Fibroblast of lung (primary cell): ENCODE measurements around the gene EIF3K. TPM values are rescaled to one million over a fixed set of nuclear protein-coding genes. Genes with fewer than 3 reads are reported as not detected.
"Not testable (repeated sequence)": the region's sequence is repeated elsewhere in the genome, so short reads cannot be mapped to it uniquely, and the experiment has no call there.

Experiments
- DNase-seq, 2 donors: peaks; one replicate each; pipeline versions ENCODE4 v3.0.0 to v3.0.0-alpha.2; 2010; ENCODE audit warnings: low read depth in 2 of 2
- H2AFZ ChIP-seq: 2 replicates; pipeline ENCODE4 v1.5.1; 2012; ENCODE audit warnings: low read length, control low read depth, inconsistent platforms
- H3K27ac ChIP-seq: 2 replicates; pipeline ENCODE4 v1.5.1; 2011; ENCODE audit warnings: low read length, control low read depth; ENCODE audit not compliant: insufficient read depth
- H3K27me3 ChIP-seq: 2 replicates; pipeline ENCODE4 v1.5.1; 2011; ENCODE audit warnings: mild to moderate bottlenecking, low read length; ENCODE audit not compliant: control insufficient read depth, insufficient read depth
- H3K36me3 ChIP-seq: 2 replicates; pipeline ENCODE4 v1.5.1; 2011; ENCODE audit warnings: low read length; ENCODE audit not compliant: control insufficient read depth, insufficient read depth
- H3K4me1 ChIP-seq: 2 replicates; pipeline ENCODE4 v1.5.1; 2011; ENCODE audit warnings: low read length; ENCODE audit not compliant: control insufficient read depth, insufficient read depth; ENCODE audit errors: extremely low read depth
- H3K4me2 ChIP-seq: 2 replicates; pipeline ENCODE4 v1.5.1; 2011; ENCODE audit warnings: low read length, control low read depth; ENCODE audit not compliant: insufficient read depth; ENCODE audit errors: extremely low read depth
- H3K4me3 ChIP-seq, 4 experiments: fragments of 200-600 bp in 1 of 4; sonication (generic) in 1 of 4; replicated peaks in 1 of 4; 2 replicates each; pipeline ENCODE4 v1.5.1; 2011 to 2016; ENCODE audit warnings: low read length in 4 of 4, low read depth in 3 of 4, mild to moderate bottlenecking in 3 of 4, control low read depth in 2 of 4, inconsistent platforms in 1 of 4, mixed read lengths in 1 of 4; ENCODE audit not compliant: insufficient read depth in 1 of 4; ENCODE audit errors: control extremely low read depth in 1 of 4
- H3K79me2 ChIP-seq: 2 replicates; pipeline ENCODE4 v1.5.1; 2012; ENCODE audit warnings: mild to moderate bottlenecking, low read length, inconsistent platforms; ENCODE audit not compliant: control insufficient read depth, insufficient read depth
- H3K9ac ChIP-seq: 2 replicates; pipeline ENCODE4 v1.5.1; 2011; ENCODE audit warnings: mild to moderate bottlenecking, low read length, control low read depth; ENCODE audit not compliant: insufficient read depth
- H3K9me3 ChIP-seq: 2 replicates; pipeline ENCODE4 v1.5.1; 2012; ENCODE audit warnings: low read depth, low read length; ENCODE audit not compliant: control insufficient read depth, insufficient read depth
- H4K20me1 ChIP-seq: 2 replicates; pipeline ENCODE4 v1.5.1; 2011; ENCODE audit warnings: low read length; ENCODE audit not compliant: control insufficient read depth, insufficient read depth; ENCODE audit errors: extremely low read depth
- CTCF ChIP-seq, 2 donors: IDR thresholded peaks in 1 of 2; conservative IDR thresholded peaks in 1 of 2; 1 replicate in 1 of 2; 2 replicates in 1 of 2; pipeline ENCODE4 v1.5.1; 2011 to 2012; ENCODE audit warnings: low read length in 2 of 2, control low read depth in 1 of 2, inconsistent platforms in 1 of 2, low read depth in 1 of 2, mild to moderate bottlenecking in 1 of 2
- EZH2 ChIP-seq: IDR thresholded peaks from 2 replicates; pipeline ENCODE4 v1.5.1; 2012; ENCODE audit warnings: low read length, control low read depth, mild to moderate bottlenecking; ENCODE audit errors: missing control alignments
- polyA plus RNA-seq, 2 donors: library from polyadenylated mRNA; depleted of rRNA in 1 of 2; stranded (reverse) in 1 of 2; unstranded in 1 of 2; fragments of >200 nt; gene quantifications; 2 replicates each; pipeline ENCODE4 v1.2.1, GENCODE V29; 2011 to 2012; ENCODE audit warnings: missing spikeins in 1 of 2
- total RNA-seq: library from RNA; depleted of rRNA; stranded (reverse); fragments of >200 nt; gene quantifications from 2 replicates; pipeline ENCODE4 v1.2.1, GENCODE V29; 2014

EIF3K gene
- total and polyA plus RNA-seq, 2 donors (not counting 1 experiment from before 2014, with no cell fraction given), result 171 to 198 TPM

- DNase-seq, result no peak
- TF ChIP-seq CTCF (conservative IDR thresholded peaks at IDR 0.05 in 1 of 2, IDR thresholded peaks at IDR 0.05 in 1 of 2; ENCODE audit: low read depth in 1 of 2, low read length in 2 of 2), result no peak
- TF ChIP-seq EZH2, result no peak
- no peak overlapping the region for H3K9ac ChIP-seq
Measured at GRCh38 chr19:38597075-38597474, 21.9 kb upstream of the EIF3K start.

GRCh38 chr19:38599722-38600121, 19.3 kb upstream of the EIF3K start:
- Histone ChIP-seq H3K27me3 (no peaks in the 10 kb centered on the region), H3K4me3 (no peak overlapping the region), H3K4me2 (no peak overlapping the region), H4K20me1 (no peaks in the 10 kb centered on the region), H3K4me1 (no peaks in the 10 kb centered on the region), H3K9me3 (no peaks in the 10 kb centered on the region), H2AFZ (no peak overlapping the region), H3K79me2 (no peaks in the 10 kb centered on the region), H3K9ac (no peak overlapping the region), H3K36me3 (no peaks in the 10 kb centered on the region), H3K27ac (no peak overlapping the region)
- DNase-seq, result no peak
- TF ChIP-seq EZH2, result no peak
- TF ChIP-seq CTCF (conservative IDR thresholded peaks at IDR 0.05 in 1 of 2, IDR thresholded peaks at IDR 0.05 in 1 of 2; ENCODE audit: low read depth in 1 of 2, low read length in 2 of 2), result no peak

More at GRCh38 chr19:38597075-38597474, 21.9 kb upstream of the EIF3K start:
- no peak overlapping the region for H3K4me3 ChIP-seq
- no peaks in the 10 kb centered on the region for H3K36me3 ChIP-seq
- no peaks in the 10 kb centered on the region for H3K4me1 ChIP-seq
- H3K27me3 ChIP-seq, result no peaks in the 10 kb centered on the region
- no peaks in the 10 kb centered on the region for H3K9me3 ChIP-seq
- no peaks in the 10 kb centered on the region for H4K20me1 ChIP-seq
- H3K4me2 ChIP-seq, result no peak overlapping the region
- H3K27ac ChIP-seq, result no peak overlapping the region
- H3K79me2 ChIP-seq, result no peaks in the 10 kb centered on the region
- H2AFZ ChIP-seq, result no peak overlapping the region

- H3K79me2 ChIP-seq, H3K27ac ChIP-seq, H3K4me1 ChIP-seq, H4K20me1 ChIP-seq, H3K9me3 ChIP-seq, H2AFZ ChIP-seq, H3K9ac ChIP-seq, DNase-seq, H3K27me3 ChIP-seq, H3K4me3 ChIP-seq, H3K36me3 ChIP-seq, H3K4me2 ChIP-seq: not testable (repeated sequence)
Measured at GRCh38 chr19:38602856-38603255, 16.1 kb upstream of the EIF3K start.
